GM21423 (cell line): ENCODE results near the gene IRS2.
"Not testable (repeated sequence)": the region's sequence is repeated elsewhere in the genome, so short reads cannot be mapped to it uniquely, and the experiment has no call there.

Experiments used
- ATAC-seq: cut with Tn5 transposase; IDR thresholded peaks from one replicate; pipeline ENCODE4 v1.9.1; 2021; ENCODE audit warnings: mild to moderate bottlenecking, moderate library complexity; ENCODE audit not compliant: unreplicated experiment

IRS2 gene

GRCh38 chr13:109786457-109787134 is at the start of gene IRS2:
IRS2 (minus strand) TSS chr13:109786583; CDS start chr13:109786053, 530 bp downstream.
- peak; percentile 95 for ATAC-seq

GRCh38 chr13:109834973-109835720 is 48.8 kb upstream of the IRS2 start:
- ATAC-seq, result no peak

GRCh38 chr13:109833940-109834339 is 47.6 kb upstream of the IRS2 start:
- no peak for ATAC-seq

- ATAC-seq, result no peak
Measured at GRCh38 chr13:109833071-109833470, 46.7 kb upstream of the IRS2 start.

- ATAC-seq, result not testable (repeated sequence)
Measured at GRCh38 chr13:109828591-109829316, 42.4 kb upstream of the IRS2 start.

GRCh38 chr13:109823201-109823600 is 36.8 kb upstream of the IRS2 start:
- not testable (repeated sequence) for ATAC-seq

GRCh38 chr13:109821103-109821502 is 34.7 kb upstream of the IRS2 start:
- no peak for ATAC-seq

GRCh38 chr13:109819874-109820273 is 33.5 kb upstream of the IRS2 start:
- no peak for ATAC-seq

- no peak for ATAC-seq
Measured at GRCh38 chr13:109818886-109819285, 32.5 kb upstream of the IRS2 start.

GRCh38 chr13:109817591-109818535 is 31.5 kb upstream of the IRS2 start:
- ATAC-seq, result no peak

- ATAC-seq, result no peak
Measured at GRCh38 chr13:109816808-109817203, 30.4 kb upstream of the IRS2 start.

- no peak for ATAC-seq
Measured at GRCh38 chr13:109816112-109816807, 29.9 kb upstream of the IRS2 start.

GRCh38 chr13:109815651-109816050 is 29.3 kb upstream of the IRS2 start:
- ATAC-seq, result no peak

GRCh38 chr13:109813663-109814062 is 27.3 kb upstream of the IRS2 start:
- no peak for ATAC-seq

GRCh38 chr13:109812382-109812781 is 26.0 kb upstream of the IRS2 start:
- no peak for ATAC-seq

GRCh38 chr13:109810761-109811510 is 24.6 kb upstream of the IRS2 start:
- no peak for ATAC-seq

GRCh38 chr13:109809216-109809932 is 23.0 kb upstream of the IRS2 start:
- no peak for ATAC-seq

GRCh38 chr13:109807345-109807744 is 21.0 kb upstream of the IRS2 start:
- no peak for ATAC-seq

- no peak for ATAC-seq
Measured at GRCh38 chr13:109804654-109805053, 18.3 kb upstream of the IRS2 start.
